H1 (cell line): Measurements from ENCODE around the gene KBTBD3. TPM values are rescaled to one million over a fixed set of nuclear protein-coding genes. Genes with fewer than 3 reads are reported as not detected.

Experiments used
- BACH1 ChIP-seq: IDR thresholded peaks from 2 replicates; pipeline ENCODE4 v1.6.1; 2012; ENCODE audit warnings: low read length, improper control_type of control experiment
- CHD1 ChIP-seq: IDR thresholded peaks from 2 replicates; pipeline ENCODE4 v1.6.1; 2012; ENCODE audit warnings: low read depth, low read length, improper control_type of control experiment
- KDM1A ChIP-seq: fragments of 200-600, 300-600 bp; sonication (generic); IDR thresholded peaks from 2 replicates; pipeline ENCODE4 v1.7.1; 2016; ENCODE audit warnings: mild to moderate bottlenecking, low read length, borderline replicate concordance
- RXRA ChIP-seq: IDR thresholded peaks from 2 replicates; pipeline ENCODE4 v1.6.1; 2011; ENCODE audit warnings: low read depth, mild to moderate bottlenecking, low read length, moderate library complexity; ENCODE audit not compliant: insufficient read depth
- SP2 ChIP-seq: IDR thresholded peaks from 2 replicates; pipeline ENCODE4 v1.6.1; 2012; ENCODE audit warnings: mild to moderate bottlenecking, low read length, inconsistent platforms
- SP4 ChIP-seq: IDR thresholded peaks from 2 replicates; pipeline ENCODE4 v1.6.1; 2012; ENCODE audit warnings: low read length, inconsistent platforms
- SRF ChIP-seq: IDR thresholded peaks from 2 replicates; pipeline ENCODE4 v1.6.1; 2011; ENCODE audit warnings: mild to moderate bottlenecking, low read depth, low read length, moderate library complexity
- polyA plus RNA-seq, 7 experiments: library from polyadenylated mRNA; depleted of rRNA in 3 of 7; stranded (reverse) in 5 of 7; unstranded in 2 of 7; fragments of >200 nt in 5 of 7; fragments of 200-250 nt in 2 of 7; gene quantifications; 1 replicate in 5 of 7; 2 replicates in 1 of 7; 4 replicates in 1 of 7; pipeline versions ENCODE4 v1.2.1 to v1.2.3, GENCODE V29; 2011 to 2013; ENCODE audit warnings: missing spikeins in 2 of 7, mixed read lengths in 2 of 7
- total RNA-seq: library from RNA; stranded (reverse); fragmentation: NEBNext Ultra II Directional; extraction: Animal tissue kit (Norgen Biotek cat#: 25700); gene quantifications from 2 replicates; pipeline ENCODE4 v1.2.1, GENCODE V29; 2021
- TF ChIP-seq, protein P1 (sequence below): fragments of 300-600 bp; sonication (generic); IDR thresholded peaks from 2 replicates; pipeline ENCODE4 v1.7.1; 2012; ENCODE audit warnings: low read length, moderate library complexity, mild to moderate bottlenecking, inconsistent platforms; ENCODE audit not compliant: insufficient replicate concordance
- TF ChIP-seq, protein P2 (sequence below): IDR thresholded peaks from 2 replicates; pipeline ENCODE4 v1.6.1; 2012; ENCODE audit warnings: low read length, inconsistent platforms

The KBTBD3 gene
- total and polyA plus RNA-seq, 2 of the 8 experiments (the other 6 are each of a cell fraction or from before 2014, with no cell fraction given) = 1.2 to 6.1 TPM

GRCh38 chr11:106031202-106031810 is 45.8 kb downstream of the KBTBD3 start (continued):
- TF ChIP-seq, protein P1, sequence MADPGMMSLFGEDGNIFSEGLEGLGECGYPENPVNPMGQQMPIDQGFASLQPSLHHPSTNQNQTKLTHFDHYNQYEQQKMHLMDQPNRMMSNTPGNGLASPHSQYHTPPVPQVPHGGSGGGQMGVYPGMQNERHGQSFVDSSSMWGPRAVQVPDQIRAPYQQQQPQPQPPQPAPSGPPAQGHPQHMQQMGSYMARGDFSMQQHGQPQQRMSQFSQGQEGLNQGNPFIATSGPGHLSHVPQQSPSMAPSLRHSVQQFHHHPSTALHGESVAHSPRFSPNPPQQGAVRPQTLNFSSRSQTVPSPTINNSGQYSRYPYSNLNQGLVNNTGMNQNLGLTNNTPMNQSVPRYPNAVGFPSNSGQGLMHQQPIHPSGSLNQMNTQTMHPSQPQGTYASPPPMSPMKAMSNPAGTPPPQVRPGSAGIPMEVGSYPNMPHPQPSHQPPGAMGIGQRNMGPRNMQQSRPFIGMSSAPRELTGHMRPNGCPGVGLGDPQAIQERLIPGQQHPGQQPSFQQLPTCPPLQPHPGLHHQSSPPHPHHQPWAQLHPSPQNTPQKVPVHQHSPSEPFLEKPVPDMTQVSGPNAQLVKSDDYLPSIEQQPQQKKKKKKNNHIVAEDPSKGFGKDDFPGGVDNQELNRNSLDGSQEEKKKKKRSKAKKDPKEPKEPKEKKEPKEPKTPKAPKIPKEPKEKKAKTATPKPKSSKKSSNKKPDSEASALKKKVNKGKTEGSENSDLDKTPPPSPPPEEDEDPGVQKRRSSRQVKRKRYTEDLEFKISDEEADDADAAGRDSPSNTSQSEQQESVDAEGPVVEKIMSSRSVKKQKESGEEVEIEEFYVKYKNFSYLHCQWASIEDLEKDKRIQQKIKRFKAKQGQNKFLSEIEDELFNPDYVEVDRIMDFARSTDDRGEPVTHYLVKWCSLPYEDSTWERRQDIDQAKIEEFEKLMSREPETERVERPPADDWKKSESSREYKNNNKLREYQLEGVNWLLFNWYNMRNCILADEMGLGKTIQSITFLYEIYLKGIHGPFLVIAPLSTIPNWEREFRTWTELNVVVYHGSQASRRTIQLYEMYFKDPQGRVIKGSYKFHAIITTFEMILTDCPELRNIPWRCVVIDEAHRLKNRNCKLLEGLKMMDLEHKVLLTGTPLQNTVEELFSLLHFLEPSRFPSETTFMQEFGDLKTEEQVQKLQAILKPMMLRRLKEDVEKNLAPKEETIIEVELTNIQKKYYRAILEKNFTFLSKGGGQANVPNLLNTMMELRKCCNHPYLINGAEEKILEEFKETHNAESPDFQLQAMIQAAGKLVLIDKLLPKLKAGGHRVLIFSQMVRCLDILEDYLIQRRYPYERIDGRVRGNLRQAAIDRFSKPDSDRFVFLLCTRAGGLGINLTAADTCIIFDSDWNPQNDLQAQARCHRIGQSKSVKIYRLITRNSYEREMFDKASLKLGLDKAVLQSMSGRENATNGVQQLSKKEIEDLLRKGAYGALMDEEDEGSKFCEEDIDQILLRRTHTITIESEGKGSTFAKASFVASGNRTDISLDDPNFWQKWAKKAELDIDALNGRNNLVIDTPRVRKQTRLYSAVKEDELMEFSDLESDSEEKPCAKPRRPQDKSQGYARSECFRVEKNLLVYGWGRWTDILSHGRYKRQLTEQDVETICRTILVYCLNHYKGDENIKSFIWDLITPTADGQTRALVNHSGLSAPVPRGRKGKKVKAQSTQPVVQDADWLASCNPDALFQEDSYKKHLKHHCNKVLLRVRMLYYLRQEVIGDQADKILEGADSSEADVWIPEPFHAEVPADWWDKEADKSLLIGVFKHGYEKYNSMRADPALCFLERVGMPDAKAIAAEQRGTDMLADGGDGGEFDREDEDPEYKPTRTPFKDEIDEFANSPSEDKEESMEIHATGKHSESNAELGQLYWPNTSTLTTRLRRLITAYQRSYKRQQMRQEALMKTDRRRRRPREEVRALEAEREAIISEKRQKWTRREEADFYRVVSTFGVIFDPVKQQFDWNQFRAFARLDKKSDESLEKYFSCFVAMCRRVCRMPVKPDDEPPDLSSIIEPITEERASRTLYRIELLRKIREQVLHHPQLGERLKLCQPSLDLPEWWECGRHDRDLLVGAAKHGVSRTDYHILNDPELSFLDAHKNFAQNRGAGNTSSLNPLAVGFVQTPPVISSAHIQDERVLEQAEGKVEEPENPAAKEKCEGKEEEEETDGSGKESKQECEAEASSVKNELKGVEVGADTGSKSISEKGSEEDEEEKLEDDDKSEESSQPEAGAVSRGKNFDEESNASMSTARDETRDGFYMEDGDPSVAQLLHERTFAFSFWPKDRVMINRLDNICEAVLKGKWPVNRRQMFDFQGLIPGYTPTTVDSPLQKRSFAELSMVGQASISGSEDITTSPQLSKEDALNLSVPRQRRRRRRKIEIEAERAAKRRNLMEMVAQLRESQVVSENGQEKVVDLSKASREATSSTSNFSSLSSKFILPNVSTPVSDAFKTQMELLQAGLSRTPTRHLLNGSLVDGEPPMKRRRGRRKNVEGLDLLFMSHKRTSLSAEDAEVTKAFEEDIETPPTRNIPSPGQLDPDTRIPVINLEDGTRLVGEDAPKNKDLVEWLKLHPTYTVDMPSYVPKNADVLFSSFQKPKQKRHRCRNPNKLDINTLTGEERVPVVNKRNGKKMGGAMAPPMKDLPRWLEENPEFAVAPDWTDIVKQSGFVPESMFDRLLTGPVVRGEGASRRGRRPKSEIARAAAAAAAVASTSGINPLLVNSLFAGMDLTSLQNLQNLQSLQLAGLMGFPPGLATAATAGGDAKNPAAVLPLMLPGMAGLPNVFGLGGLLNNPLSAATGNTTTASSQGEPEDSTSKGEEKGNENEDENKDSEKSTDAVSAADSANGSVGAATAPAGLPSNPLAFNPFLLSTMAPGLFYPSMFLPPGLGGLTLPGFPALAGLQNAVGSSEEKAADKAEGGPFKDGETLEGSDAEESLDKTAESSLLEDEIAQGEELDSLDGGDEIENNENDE = no peak
- TF ChIP-seq SP4 = no peak
- no peak for TF ChIP-seq RXRA
- no peak for TF ChIP-seq KDM1A
- no peak for TF ChIP-seq CHD1
- no peak for TF ChIP-seq SP2
- TF ChIP-seq SRF = no peak
- TF ChIP-seq BACH1 = no peak
- TF ChIP-seq, protein P2, sequence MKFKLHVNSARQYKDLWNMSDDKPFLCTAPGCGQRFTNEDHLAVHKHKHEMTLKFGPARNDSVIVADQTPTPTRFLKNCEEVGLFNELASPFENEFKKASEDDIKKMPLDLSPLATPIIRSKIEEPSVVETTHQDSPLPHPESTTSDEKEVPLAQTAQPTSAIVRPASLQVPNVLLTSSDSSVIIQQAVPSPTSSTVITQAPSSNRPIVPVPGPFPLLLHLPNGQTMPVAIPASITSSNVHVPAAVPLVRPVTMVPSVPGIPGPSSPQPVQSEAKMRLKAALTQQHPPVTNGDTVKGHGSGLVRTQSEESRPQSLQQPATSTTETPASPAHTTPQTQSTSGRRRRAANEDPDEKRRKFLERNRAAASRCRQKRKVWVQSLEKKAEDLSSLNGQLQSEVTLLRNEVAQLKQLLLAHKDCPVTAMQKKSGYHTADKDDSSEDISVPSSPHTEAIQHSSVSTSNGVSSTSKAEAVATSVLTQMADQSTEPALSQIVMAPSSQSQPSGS = no peak
